ENCODE results near the gene JMY. TPM values are rescaled to one million over a fixed set of nuclear protein-coding genes. Genes with fewer than 3 reads are reported as not detected.
A peak's percentile ranks its signal among the peaks of the same experiment; 100 is the strongest.

The JMY gene
- total RNA-seq, 2 experiments from 2014 or later: 73.3 to 73.5 TPM

- H3K27me3 Mint-ChIP-seq: no peaks in the 10 kb centered on the region
- ATAC-seq (ENCODE audit: poor library complexity): peak; percentile 51
Observed at GRCh38 chr5:79200573-79201183, 35.3 kb upstream of the JMY start.

GRCh38 chr5:79201206-79201605, 34.7 kb upstream of the JMY start:
- no peak overlapping the region for H3K27ac Mint-ChIP-seq
- ChIA-PET POLR2A (no interaction called here), CTCF (no interaction called here)
- no peaks in the 10 kb centered on the region for H3K4me1 ChIP-seq (ENCODE audit: insufficient read depth, low read length)
- H3K4me3 Mint-ChIP-seq: no peak overlapping the region
- H3K9me3 ChIP-seq (ENCODE audit: control insufficient read depth in 1 of 2, insufficient read depth in 1 of 2, low read length in 2 of 2): no peaks in the 10 kb centered on the region
- no peak for TF ChIP-seq CTCF (IDR thresholded peaks at IDR 0.05)
- no peaks in the 10 kb centered on the region for H3K36me3 ChIP-seq (ENCODE audit: insufficient read depth, low read length)
- no peaks in the 10 kb centered on the region for H3K27me3 Mint-ChIP-seq
- H3K36me3 Mint-ChIP-seq (ENCODE audit: low read depth): no peaks in the 10 kb centered on the region
- H3K27ac ChIP-seq (ENCODE audit: low read depth in 1 of 2, low read length in 2 of 2): no peak overlapping the region
- intact Hi-C loops (cut with DNase I, micrococcal nuclease): no loop called here
- no peaks in the 10 kb centered on the region for H3K27me3 ChIP-seq (ENCODE audit: control insufficient read depth in 1 of 2, insufficient read depth in 2 of 2, low read length in 2 of 2)
- ATAC-seq (ENCODE audit: poor library complexity) (no peak), DNase-seq (no peak)
- H3K9me3 Mint-ChIP-seq: no peaks in the 10 kb centered on the region
- H3K4me1 Mint-ChIP-seq (ENCODE audit: low read depth): no peaks in the 10 kb centered on the region
- H3K4me3 ChIP-seq (ENCODE audit: low read length): no peak overlapping the region

More at GRCh38 chr5:79200573-79201183, 35.3 kb upstream of the JMY start:
- Histone ChIP-seq H3K27ac (ENCODE audit: low read depth in 1 of 2, low read length in 2 of 2) (no peak overlapping the region), H3K4me1 (ENCODE audit: insufficient read depth, low read length) (no peaks in the 10 kb centered on the region), H3K4me3 (ENCODE audit: low read length) (no peak overlapping the region), H3K36me3 (ENCODE audit: insufficient read depth, low read length) (no peaks in the 10 kb centered on the region), H3K27me3 (ENCODE audit: control insufficient read depth in 1 of 2, insufficient read depth in 2 of 2, low read length in 2 of 2) (no peaks in the 10 kb centered on the region), H3K9me3 (ENCODE audit: control insufficient read depth in 1 of 2, insufficient read depth in 1 of 2, low read length in 2 of 2) (no peaks in the 10 kb centered on the region)
- TF ChIP-seq CTCF (IDR thresholded peaks at IDR 0.05): peak; percentile 38
- Mint-ChIP-seq H3K9me3 (no peaks in the 10 kb centered on the region), H3K4me1 (ENCODE audit: low read depth) (no peaks in the 10 kb centered on the region), H3K4me3 (no peak overlapping the region), H3K36me3 (ENCODE audit: low read depth) (no peaks in the 10 kb centered on the region), H3K27ac (no peak overlapping the region)
- intact Hi-C loops (cut with DNase I, micrococcal nuclease): no loop called here
- ChIA-PET POLR2A (no interaction called here), CTCF (no interaction called here)
- DNase-seq: peak in 3 of 14 experiments; percentile 5 to 35 (median 33)

- Mint-ChIP-seq H3K27me3 (no peaks in the 10 kb centered on the region), H3K4me3 (no peak overlapping the region), H3K4me1 (ENCODE audit: low read depth) (no peaks in the 10 kb centered on the region), H3K27ac (no peak overlapping the region), H3K9me3 (no peaks in the 10 kb centered on the region), H3K36me3 (ENCODE audit: low read depth) (no peaks in the 10 kb centered on the region)
- Histone ChIP-seq H3K36me3 (ENCODE audit: insufficient read depth, low read length) (no peaks in the 10 kb centered on the region), H3K27me3 (ENCODE audit: control insufficient read depth in 1 of 2, insufficient read depth in 2 of 2, low read length in 2 of 2) (no peaks in the 10 kb centered on the region), H3K4me1 (ENCODE audit: insufficient read depth, low read length) (no peaks in the 10 kb centered on the region), H3K4me3 (ENCODE audit: low read length) (no peak overlapping the region), H3K27ac (ENCODE audit: low read depth in 1 of 2, low read length in 2 of 2) (no peak overlapping the region), H3K9me3 (ENCODE audit: control insufficient read depth in 1 of 2, insufficient read depth in 1 of 2, low read length in 2 of 2) (no peaks in the 10 kb centered on the region)
- ATAC-seq (ENCODE audit: poor library complexity) (no peak), DNase-seq (no peak)
- intact Hi-C loops (cut with DNase I, micrococcal nuclease): no loop called here
- POLR2A ChIA-PET: no interaction called here
- CTCF ChIA-PET: interaction anchor here (0.6 kb wide), 1 partner anchor 10 kb away, joined by 3 read pairs; no protein-coding TSS in a partner anchor
- TF ChIP-seq CTCF (IDR thresholded peaks at IDR 0.05): no peak
Observed at GRCh38 chr5:79202076-79202475, 33.9 kb upstream of the JMY start.

All from CD4-positive, alpha-beta T cell (primary cell).